A673 (cell line): ENCODE measurements around the gene INTU.

Experiments
- EZH2 ChIP-seq: fragments of 200-600 bp; sonication (generic); IDR thresholded peaks from 2 replicates; pipeline ENCODE4 v1.6.1; 2017; ENCODE audit warnings: borderline replicate concordance, low read depth, mild to moderate bottlenecking, mixed read lengths, antibody characterized with exemption, low read length; ENCODE audit not compliant: poor library complexity, severe bottlenecking
- TF ChIP-seq, protein P1 (sequence below): fragments of 300-800, 200-600 bp; sonication (generic); conservative IDR thresholded peaks from 2 replicates; pipeline ENCODE4 v1.5.1; 2017; ENCODE audit warnings: low read depth, mild to moderate bottlenecking, antibody characterized with exemption, low read length, moderate library complexity, mixed read lengths

DNA sequence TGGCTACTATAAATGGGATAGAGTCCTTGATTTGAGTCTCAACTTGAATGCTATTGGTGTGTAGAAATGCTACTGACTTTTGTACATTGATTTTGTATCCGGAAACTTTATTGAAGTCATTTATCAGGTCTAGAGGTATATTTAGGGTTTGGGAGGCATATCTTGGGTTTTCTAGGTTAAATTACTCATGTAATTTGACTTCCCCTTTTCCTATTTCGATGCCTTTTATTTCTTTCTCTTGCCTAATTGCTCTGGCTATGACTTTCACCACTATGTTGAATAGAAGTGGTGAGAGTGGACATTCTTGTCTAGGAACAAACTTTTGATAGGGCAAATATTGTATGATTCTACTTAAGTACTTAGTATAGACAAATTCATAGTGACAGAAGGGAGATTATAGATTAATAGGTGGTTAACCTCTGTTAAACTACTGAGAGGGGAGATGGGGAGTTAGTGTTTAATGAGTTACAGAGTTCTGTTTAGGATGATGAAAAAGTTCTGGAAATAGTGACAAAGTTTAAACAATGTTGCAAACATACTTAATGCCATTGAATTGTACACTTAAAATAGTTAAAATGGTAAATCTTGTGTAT lies 126.6 kb downstream of the INTU start:
- TF ChIP-seq, protein P1, sequence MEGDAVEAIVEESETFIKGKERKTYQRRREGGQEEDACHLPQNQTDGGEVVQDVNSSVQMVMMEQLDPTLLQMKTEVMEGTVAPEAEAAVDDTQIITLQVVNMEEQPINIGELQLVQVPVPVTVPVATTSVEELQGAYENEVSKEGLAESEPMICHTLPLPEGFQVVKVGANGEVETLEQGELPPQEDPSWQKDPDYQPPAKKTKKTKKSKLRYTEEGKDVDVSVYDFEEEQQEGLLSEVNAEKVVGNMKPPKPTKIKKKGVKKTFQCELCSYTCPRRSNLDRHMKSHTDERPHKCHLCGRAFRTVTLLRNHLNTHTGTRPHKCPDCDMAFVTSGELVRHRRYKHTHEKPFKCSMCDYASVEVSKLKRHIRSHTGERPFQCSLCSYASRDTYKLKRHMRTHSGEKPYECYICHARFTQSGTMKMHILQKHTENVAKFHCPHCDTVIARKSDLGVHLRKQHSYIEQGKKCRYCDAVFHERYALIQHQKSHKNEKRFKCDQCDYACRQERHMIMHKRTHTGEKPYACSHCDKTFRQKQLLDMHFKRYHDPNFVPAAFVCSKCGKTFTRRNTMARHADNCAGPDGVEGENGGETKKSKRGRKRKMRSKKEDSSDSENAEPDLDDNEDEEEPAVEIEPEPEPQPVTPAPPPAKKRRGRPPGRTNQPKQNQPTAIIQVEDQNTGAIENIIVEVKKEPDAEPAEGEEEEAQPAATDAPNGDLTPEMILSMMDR = no peak
- TF ChIP-seq EZH2 = no peak
